GM10266 (cell line): Measurements from ENCODE around the gene LTK.

ENCODE experiments used
- DNase-seq: peaks from one replicate; pipeline ENCODE4 v3.0.0; 2012; ENCODE audit errors: extremely low spot score
- TF ChIP-seq, protein P1 (sequence below): IDR thresholded peaks from 2 replicates; pipeline ENCODE4 v1.5.1; 2012; ENCODE audit warnings: mild to moderate bottlenecking, low read depth; ENCODE audit not compliant: control insufficient read depth, insufficient read depth; ENCODE audit errors: missing control alignments

Gene LTK

DNA sequence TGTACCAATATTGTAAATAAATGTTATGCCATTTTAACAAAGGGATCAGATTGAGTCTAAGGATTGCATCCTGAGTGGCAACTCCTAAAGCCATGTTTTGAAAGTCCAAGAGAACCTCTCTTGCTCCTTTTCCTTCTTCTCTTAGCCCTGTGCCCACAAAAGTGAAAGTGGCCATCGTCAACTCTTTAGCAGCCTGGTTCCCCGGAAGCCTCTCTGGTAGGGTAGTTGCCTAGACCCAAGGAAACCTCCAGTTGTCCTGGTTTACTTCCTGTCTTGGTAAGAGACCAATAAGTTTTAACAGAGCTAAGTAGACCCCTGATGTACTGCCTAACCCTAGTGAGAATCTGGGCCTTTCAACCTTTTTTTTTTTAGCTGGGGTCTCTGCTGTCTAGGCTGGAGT, 30.1 kb downstream of the LTK start:
- TF ChIP-seq, protein P1, sequence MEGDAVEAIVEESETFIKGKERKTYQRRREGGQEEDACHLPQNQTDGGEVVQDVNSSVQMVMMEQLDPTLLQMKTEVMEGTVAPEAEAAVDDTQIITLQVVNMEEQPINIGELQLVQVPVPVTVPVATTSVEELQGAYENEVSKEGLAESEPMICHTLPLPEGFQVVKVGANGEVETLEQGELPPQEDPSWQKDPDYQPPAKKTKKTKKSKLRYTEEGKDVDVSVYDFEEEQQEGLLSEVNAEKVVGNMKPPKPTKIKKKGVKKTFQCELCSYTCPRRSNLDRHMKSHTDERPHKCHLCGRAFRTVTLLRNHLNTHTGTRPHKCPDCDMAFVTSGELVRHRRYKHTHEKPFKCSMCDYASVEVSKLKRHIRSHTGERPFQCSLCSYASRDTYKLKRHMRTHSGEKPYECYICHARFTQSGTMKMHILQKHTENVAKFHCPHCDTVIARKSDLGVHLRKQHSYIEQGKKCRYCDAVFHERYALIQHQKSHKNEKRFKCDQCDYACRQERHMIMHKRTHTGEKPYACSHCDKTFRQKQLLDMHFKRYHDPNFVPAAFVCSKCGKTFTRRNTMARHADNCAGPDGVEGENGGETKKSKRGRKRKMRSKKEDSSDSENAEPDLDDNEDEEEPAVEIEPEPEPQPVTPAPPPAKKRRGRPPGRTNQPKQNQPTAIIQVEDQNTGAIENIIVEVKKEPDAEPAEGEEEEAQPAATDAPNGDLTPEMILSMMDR, result no peak
- DNase-seq, result peak; percentile 26

DNA sequence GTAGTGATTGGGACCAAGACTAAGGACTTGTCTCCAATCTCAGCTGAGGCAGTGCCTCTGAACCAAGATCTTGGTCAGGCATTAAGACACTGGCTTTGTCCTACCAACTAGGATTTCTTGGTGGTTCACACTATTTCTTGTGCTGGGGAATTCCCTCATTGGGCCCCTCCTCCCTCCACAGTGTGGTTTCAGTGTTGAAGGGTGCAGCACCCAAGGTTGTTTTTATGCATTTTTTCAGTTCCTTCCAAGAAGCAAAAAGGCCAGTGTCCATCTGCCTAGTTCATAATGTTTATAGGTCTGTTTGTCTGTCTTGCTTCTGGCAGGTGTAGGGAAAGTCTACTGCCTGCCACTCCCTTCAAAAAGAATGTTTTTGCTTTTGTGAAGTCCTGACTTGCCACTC, 30.5 kb downstream of the LTK start:
- peak; percentile 88 for DNase-seq
- TF ChIP-seq, protein P1, result no peak

DNA sequence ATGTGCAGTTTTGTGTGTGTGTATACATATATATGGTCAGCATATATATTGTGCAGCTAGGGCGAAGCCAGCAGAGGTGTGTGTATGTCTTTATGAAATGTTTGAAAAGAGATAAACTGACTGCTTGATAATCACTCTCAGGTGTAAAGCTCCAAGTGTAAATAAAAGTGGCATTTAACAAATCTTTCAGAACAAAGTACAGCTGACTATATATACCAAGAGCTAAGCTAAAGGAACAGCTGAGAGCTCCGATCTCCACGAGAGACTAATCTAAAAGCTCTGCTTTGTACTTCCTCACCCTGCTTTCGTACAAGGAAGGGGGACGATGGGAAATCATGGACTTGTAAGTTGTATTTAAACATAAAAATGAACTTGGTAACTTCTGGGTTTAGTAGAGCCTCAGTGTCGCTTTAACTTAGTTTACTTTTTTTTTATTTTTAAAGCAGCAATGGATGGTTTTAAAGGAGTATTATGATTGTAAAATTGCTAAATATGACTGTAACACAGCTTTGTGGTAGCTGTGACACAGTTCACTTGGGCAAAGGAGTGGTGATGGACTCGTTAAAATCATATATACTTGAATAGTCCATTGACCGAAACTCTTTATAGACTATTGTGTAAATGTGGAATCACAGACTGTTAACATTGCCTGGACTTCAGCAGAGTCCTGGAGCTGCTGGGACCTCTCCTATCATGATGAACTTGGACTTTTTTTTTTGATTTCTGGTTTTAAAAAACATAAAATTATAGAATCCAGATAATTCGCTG, 31.3 kb downstream of the LTK start:
- TF ChIP-seq, protein P1, result no peak
- DNase-seq, result no peak

DNA sequence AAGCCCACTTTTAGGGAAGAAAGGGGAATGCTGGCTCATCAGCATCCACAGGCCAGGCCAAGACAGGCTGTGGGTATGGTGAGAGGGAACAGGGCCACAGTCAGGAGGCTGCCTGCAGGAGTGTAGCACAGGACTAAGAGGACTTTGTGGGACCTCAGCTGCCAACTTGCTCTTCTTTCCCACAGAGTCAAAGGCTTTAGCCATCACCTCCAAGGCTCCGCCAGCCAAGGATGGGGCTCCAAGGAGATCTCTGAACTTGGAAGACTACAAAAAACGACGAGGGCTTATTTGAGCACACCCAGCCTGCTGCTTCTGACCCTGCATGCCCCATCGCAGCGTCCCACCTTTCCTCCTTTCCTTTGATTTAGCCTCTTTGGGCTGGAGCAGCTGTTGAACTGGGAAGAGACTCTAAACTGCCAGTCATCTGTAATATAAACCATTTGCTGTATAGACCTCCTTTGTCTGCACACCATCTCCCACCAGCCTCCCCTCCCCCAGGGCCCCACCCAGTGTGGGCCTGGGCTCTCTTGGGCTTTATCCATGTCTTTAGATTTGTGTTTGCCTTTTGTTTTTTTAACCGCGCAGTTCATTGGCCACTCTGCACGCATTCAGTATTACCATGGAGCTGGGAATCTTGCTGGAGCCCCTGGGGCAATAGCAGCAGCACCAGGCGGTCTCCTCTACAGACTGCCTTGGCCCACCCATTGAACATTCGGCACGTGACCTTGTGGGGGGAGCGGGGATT, 33.1 kb downstream of the LTK start:
- TF ChIP-seq, protein P1, result no peak
- DNase-seq, result no peak

DNA sequence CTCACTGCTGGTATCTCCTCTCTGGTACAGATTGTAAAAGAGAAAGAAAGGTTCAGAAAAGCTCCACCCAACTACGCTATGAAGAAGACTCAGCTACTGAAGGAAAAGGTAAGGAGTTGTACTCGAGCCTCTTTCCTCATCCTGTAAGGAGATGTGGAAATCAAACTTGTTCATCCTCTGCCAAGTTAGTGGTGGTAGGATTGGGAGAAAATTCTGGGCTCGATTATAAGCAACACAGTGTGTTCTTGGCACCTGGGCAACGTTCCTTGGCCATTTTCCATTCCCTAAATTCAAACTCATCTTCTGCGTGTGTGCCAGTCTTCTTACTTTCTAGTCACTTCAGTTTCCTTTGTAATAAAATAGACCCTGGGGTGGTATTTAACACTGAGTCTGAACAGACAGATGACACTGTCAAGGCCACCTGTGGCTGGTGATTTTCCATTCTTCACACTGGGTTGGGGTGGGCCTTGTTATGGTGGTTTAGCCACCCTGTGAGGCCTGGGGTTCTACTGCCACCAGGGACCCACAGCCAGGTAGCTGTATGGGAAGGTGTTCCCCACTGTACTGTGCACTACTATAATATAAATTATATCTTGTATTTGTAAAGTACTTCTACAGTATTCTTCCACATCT, 37.1 kb downstream of the LTK start:
- TF ChIP-seq, protein P1, result no peak
- no peak for DNase-seq

DNA sequence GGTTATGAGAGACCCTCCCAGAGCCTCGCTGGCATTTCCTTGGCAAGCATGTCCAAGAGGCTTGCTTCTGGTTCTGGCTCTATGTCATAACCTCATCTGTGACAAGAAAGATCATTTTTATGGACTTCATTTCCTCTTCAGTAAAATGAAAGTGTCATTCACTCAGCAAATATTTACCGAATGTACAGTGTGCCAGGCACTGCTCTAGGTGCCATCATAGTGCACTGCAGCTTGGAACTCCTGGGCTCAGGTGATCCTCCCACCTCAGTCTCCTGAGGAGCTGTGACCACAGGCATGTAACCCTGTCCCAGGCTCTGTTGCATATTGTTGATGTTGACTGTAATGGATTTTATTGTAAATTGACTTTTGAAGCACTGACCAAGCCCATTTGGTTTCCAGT, 38.7 kb downstream of the LTK start:
- DNase-seq, result no peak
- TF ChIP-seq, protein P1, result no peak

DNA sequence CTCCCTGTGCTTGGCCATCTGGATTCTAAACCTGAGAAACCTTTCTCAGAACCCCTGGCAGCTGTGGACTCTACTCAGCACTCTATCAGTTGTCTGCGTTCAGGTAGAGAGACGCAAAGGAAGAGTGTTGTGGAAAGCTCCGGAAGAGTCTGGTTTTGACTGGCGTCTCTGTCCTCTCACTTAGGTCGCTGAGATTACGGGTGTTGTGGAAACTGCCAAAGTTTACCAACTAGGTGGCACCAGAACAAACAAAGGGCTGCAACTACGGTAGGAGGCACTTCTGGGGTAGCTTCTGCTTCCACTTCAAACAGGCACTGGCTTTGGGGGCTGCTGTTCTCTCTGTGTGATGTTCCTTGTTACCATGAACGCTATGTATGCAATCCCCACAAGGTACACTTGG, 39.2 kb downstream of the LTK start:
- TF ChIP-seq, protein P1, result no peak
- no peak for DNase-seq
